ENCODE data around the gene CYP3A5. TPM values are rescaled to one million over a fixed set of nuclear protein-coding genes. Genes with fewer than 3 reads are reported as not detected.

Gene CYP3A5
- total RNA-seq, 2 experiments from 2014 or later: not detected

- DNase-seq (no peak), ATAC-seq (no peak)
- ChIA-PET POLR2A (interaction anchor here (0.7 to 1.5 kb wide), 2 partner anchors 63 to 122 kb away, joined by 3 to 8 read pairs; partner anchors contain the start of genes ZNF394 and ZNF655), CTCF (no interaction called here)
- H3K9me3 Mint-ChIP-seq (ENCODE audit: insufficient read depth): no peaks in the 10 kb centered on the region
- no peak overlapping the region for H3K4me3 Mint-ChIP-seq
- H3K27me3 Mint-ChIP-seq (ENCODE audit: low read depth): no peaks in the 10 kb centered on the region
- peaks cover 88% of the 10 kb centered on the region for H3K36me3 Mint-ChIP-seq (ENCODE audit: low read depth)
- H3K4me1 Mint-ChIP-seq (ENCODE audit: low read depth): peaks cover 90% of the 10 kb centered on the region
- H3K27ac Mint-ChIP-seq: peak overlapping the region; percentile 73
Measured at GRCh38 chr7:99621271-99621670, 58.5 kb downstream of the CYP3A5 start.

GRCh38 chr7:99619571-99620130, 60.1 kb downstream of the CYP3A5 start:
- H3K4me1 Mint-ChIP-seq (ENCODE audit: low read depth): peaks cover 86% of the 10 kb centered on the region
- ChIA-PET POLR2A (interaction anchor here (0.8 kb wide), 1 partner anchor 62 kb away, joined by 4 read pairs; the partner anchor contains the start of gene ZNF655), CTCF (no interaction called here)
- ATAC-seq (no peak), DNase-seq (no peak)
- H3K36me3 Mint-ChIP-seq (ENCODE audit: low read depth): peaks cover 72% of the 10 kb centered on the region
- H3K27ac Mint-ChIP-seq: no peak overlapping the region
- no peaks in the 10 kb centered on the region for H3K9me3 Mint-ChIP-seq (ENCODE audit: insufficient read depth)
- no peak overlapping the region for H3K4me3 Mint-ChIP-seq
- H3K27me3 Mint-ChIP-seq (ENCODE audit: low read depth): no peaks in the 10 kb centered on the region

GRCh38 chr7:99618726-99619125, 61.1 kb downstream of the CYP3A5 start:
- ChIA-PET POLR2A (interaction anchor here (0.8 kb wide), 1 partner anchor 61 kb away, joined by 4 read pairs; the partner anchor contains the start of gene ZNF655), CTCF (no interaction called here)
- no peaks in the 10 kb centered on the region for H3K9me3 Mint-ChIP-seq (ENCODE audit: insufficient read depth)
- peaks cover 81% of the 10 kb centered on the region for H3K4me1 Mint-ChIP-seq (ENCODE audit: low read depth)
- no peaks in the 10 kb centered on the region for H3K27me3 Mint-ChIP-seq (ENCODE audit: low read depth)
- DNase-seq: no peak
- peaks cover 63% of the 10 kb centered on the region for H3K36me3 Mint-ChIP-seq (ENCODE audit: low read depth)
- ATAC-seq: no peak
- H3K4me3 Mint-ChIP-seq: peak overlapping the region; percentile 95
- H3K27ac Mint-ChIP-seq: peak overlapping the region; percentile 97

- ChIA-PET CTCF (interaction anchor here (1.5 to 2.5 kb wide), 5 partner anchors 12 to 117 kb away, joined by 3 to 12 read pairs (median 6); partner anchors contain the start of genes ZNF394 and ZNF655), POLR2A (interaction anchor here (1.0 to 4.0 kb wide), 11 partner anchors 7 to 339 kb away, joined by 3 to 45 read pairs (median 7); partner anchors contain the start of genes ZKSCAN5 and ZNF655)
- Mint-ChIP-seq H3K4me3 (peak overlapping the region; percentile 95), H3K27me3 (ENCODE audit: low read depth) (no peaks in the 10 kb centered on the region), H3K36me3 (ENCODE audit: low read depth) (peaks cover 48% of the 10 kb centered on the region), H3K27ac (peak overlapping the region; percentile 97), H3K4me1 (ENCODE audit: low read depth) (peaks cover 66% of the 10 kb centered on the region), H3K9me3 (ENCODE audit: insufficient read depth) (no peaks in the 10 kb centered on the region)
- ATAC-seq (no peak), DNase-seq (no peak)
Measured at GRCh38 chr7:99617192-99617781, 62.5 kb downstream of the CYP3A5 start.

GRCh38 chr7:99616359-99617191, 63.2 kb downstream of the CYP3A5 start, which contains the start of gene ZSCAN25:
Gene ZSCAN25 (plus strand): TSS chr7:99616946. CDS start chr7:99619607, 2,661 bp downstream.
- ATAC-seq (peak; percentile 92), DNase-seq (peak; percentile 91)
- CTCF ChIA-PET: interaction anchor here (0.6 to 2.5 kb wide), 8 partner anchors 8 to 222 kb away, joined by 3 to 12 read pairs (median 5); partner anchors contain the start of genes ZNF394 and ZNF655
- POLR2A ChIA-PET: interaction anchor here (0.7 to 4.0 kb wide), 18 partner anchors 8 to 485 kb away, joined by 3 to 45 read pairs (median 6); partner anchors contain the start of genes AP4M1, FAM200A, MCM7 and TMEM225B
- Mint-ChIP-seq H3K27me3 (ENCODE audit: low read depth) (no peaks in the 10 kb centered on the region), H3K4me3 (peak within 1 kb of the TSS; percentile 95), H3K27ac (peak within 1 kb of the TSS; percentile 97), H3K9me3 (ENCODE audit: insufficient read depth) (no peaks in the 10 kb centered on the region), H3K36me3 (ENCODE audit: low read depth) (peaks cover 42% of the 10 kb centered on the region), H3K4me1 (ENCODE audit: low read depth) (peaks cover 61% of the 10 kb centered on the region)

GRCh38 chr7:99615989-99616358, 63.8 kb downstream of the CYP3A5 start:
- H3K4me3 Mint-ChIP-seq: peak overlapping the region; percentile 95
- peaks cover 36% of the 10 kb centered on the region for H3K36me3 Mint-ChIP-seq (ENCODE audit: low read depth)
- H3K27ac Mint-ChIP-seq: peak overlapping the region; percentile 97
- POLR2A ChIA-PET: interaction anchor here (0.7 to 4.0 kb wide), 15 partner anchors 8 to 485 kb away, joined by 3 to 45 read pairs (median 5); partner anchors contain the start of genes AP4M1, FAM200A, MCM7 and TMEM225B
- H3K9me3 Mint-ChIP-seq (ENCODE audit: insufficient read depth): no peaks in the 10 kb centered on the region
- H3K4me1 Mint-ChIP-seq (ENCODE audit: low read depth): peaks cover 55% of the 10 kb centered on the region
- H3K27me3 Mint-ChIP-seq (ENCODE audit: low read depth): no peaks in the 10 kb centered on the region
- ATAC-seq (no peak), DNase-seq (no peak)
- CTCF ChIA-PET: interaction anchor here (1.2 to 2.5 kb wide), 7 partner anchors 9 to 116 kb away, joined by 3 to 12 read pairs (median 6); partner anchors contain the start of genes ZNF394 and ZNF655

- peaks cover 47% of the 10 kb centered on the region for H3K4me1 Mint-ChIP-seq (ENCODE audit: low read depth)
- no peaks in the 10 kb centered on the region for H3K9me3 Mint-ChIP-seq (ENCODE audit: insufficient read depth)
- ATAC-seq (no peak), DNase-seq (no peak)
- ChIA-PET POLR2A (interaction anchor here (1.2 to 4.0 kb wide), 2 partner anchors 10 to 56 kb away, joined by 4 to 45 read pairs; partner anchors contain the start of gene ZNF655), CTCF (no interaction called here)
- H3K27ac Mint-ChIP-seq: no peak overlapping the region
- peaks cover 23% of the 10 kb centered on the region for H3K36me3 Mint-ChIP-seq (ENCODE audit: low read depth)
- no peaks in the 10 kb centered on the region for H3K27me3 Mint-ChIP-seq (ENCODE audit: low read depth)
- H3K4me3 Mint-ChIP-seq: peak overlapping the region; percentile 19
Measured at GRCh38 chr7:99614495-99614894, 65.3 kb downstream of the CYP3A5 start.

GRCh38 chr7:99607548-99607947, 72.2 kb downstream of the CYP3A5 start:
- POLR2A ChIA-PET: no interaction called here
- H3K27ac Mint-ChIP-seq: no peak overlapping the region

GRCh38 chr7:99606531-99606930, 73.3 kb downstream of the CYP3A5 start:
- H3K4me3 Mint-ChIP-seq: no peak overlapping the region

More at GRCh38 chr7:99607548-99607947, 72.2 kb downstream of the CYP3A5 start:
- Mint-ChIP-seq H3K4me3 (no peak overlapping the region), H3K27me3 (ENCODE audit: low read depth) (no peaks in the 10 kb centered on the region), H3K4me1 (ENCODE audit: low read depth) (peaks cover 7% of the 10 kb centered on the region), H3K36me3 (ENCODE audit: low read depth) (no peaks in the 10 kb centered on the region), H3K9me3 (ENCODE audit: insufficient read depth) (no peaks in the 10 kb centered on the region)
- CTCF ChIA-PET: no interaction called here
- no peak for ATAC-seq
- DNase-seq: no peak

GRCh38 chr7:99605527-99605926, 74.3 kb downstream of the CYP3A5 start:
- Mint-ChIP-seq H3K4me1 (ENCODE audit: low read depth) (peaks cover 11% of the 10 kb centered on the region), H3K4me3 (no peak overlapping the region), H3K36me3 (ENCODE audit: low read depth) (no peaks in the 10 kb centered on the region), H3K27me3 (ENCODE audit: low read depth) (no peaks in the 10 kb centered on the region), H3K9me3 (ENCODE audit: insufficient read depth) (no peaks in the 10 kb centered on the region), H3K27ac (no peak overlapping the region)
- ChIA-PET CTCF (interaction anchor here (1.2 to 1.6 kb wide), 3 partner anchors 11 to 313 kb away, joined by 3 to 4 read pairs (median 3); partner anchors contain the start of gene ZSCAN25), POLR2A (interaction anchor here (1.5 kb wide), 1 partner anchor 11 kb away, joined by 6 read pairs; the partner anchor contains the start of gene ZSCAN25)
- ATAC-seq (no peak), DNase-seq (no peak)

More at GRCh38 chr7:99606531-99606930, 73.3 kb downstream of the CYP3A5 start:
- no peaks in the 10 kb centered on the region for H3K9me3 Mint-ChIP-seq (ENCODE audit: insufficient read depth)
- no peak overlapping the region for H3K27ac Mint-ChIP-seq
- H3K4me1 Mint-ChIP-seq (ENCODE audit: low read depth): peaks cover 11% of the 10 kb centered on the region
- ChIA-PET POLR2A (interaction anchor here (0.7 kb wide), 1 partner anchor 10 kb away, joined by 3 read pairs; the partner anchor contains the start of gene ZSCAN25), CTCF (no interaction called here)
- DNase-seq (no peak), ATAC-seq (no peak)
- H3K27me3 Mint-ChIP-seq (ENCODE audit: low read depth): no peaks in the 10 kb centered on the region
- H3K36me3 Mint-ChIP-seq (ENCODE audit: low read depth): no peaks in the 10 kb centered on the region
